Endothelial cell (in vitro differentiated cells): ENCODE results near the gene LRR1. TPM values are rescaled to one million over a fixed set of nuclear protein-coding genes. Genes with fewer than 3 reads are reported as not detected.

Experiments used
- DNase-seq: peaks from one replicate; pipeline ENCODE4 v3.0.0; 2021; ENCODE audit warnings: low spot score
- H3K27ac Mint-ChIP-seq: one replicate; pipeline ENCODE4 v1.8.0; 2021; ENCODE audit warnings: mixed read lengths, inconsistent platforms; ENCODE audit not compliant: unreplicated experiment
- H3K27me3 Mint-ChIP-seq: one replicate; pipeline ENCODE4 v1.8.0; 2021; ENCODE audit warnings: mild to moderate bottlenecking, moderate library complexity, mixed read lengths, inconsistent platforms; ENCODE audit not compliant: unreplicated experiment
- H3K36me3 Mint-ChIP-seq: one replicate; pipeline ENCODE4 v1.8.0; 2021; ENCODE audit warnings: mild to moderate bottlenecking, low read depth, mixed read lengths, inconsistent platforms; ENCODE audit not compliant: unreplicated experiment
- H3K4me1 Mint-ChIP-seq: one replicate; pipeline ENCODE4 v1.8.0; 2021; ENCODE audit warnings: mild to moderate bottlenecking, mixed read lengths, inconsistent platforms; ENCODE audit not compliant: unreplicated experiment
- H3K4me3 Mint-ChIP-seq: one replicate; pipeline ENCODE4 v1.8.0; 2021; ENCODE audit warnings: mild to moderate bottlenecking, mixed read lengths, inconsistent platforms; ENCODE audit not compliant: unreplicated experiment
- H3K9me3 Mint-ChIP-seq: one replicate; pipeline ENCODE4 v1.8.0; 2021; ENCODE audit warnings: mixed read lengths, inconsistent platforms; ENCODE audit not compliant: unreplicated experiment
- CTCF ChIP-seq: fragments of 200-600 bp; sonication (generic); IDR thresholded peaks from one replicate; pipeline ENCODE4 v1.5.0; 2021; ENCODE audit warnings: antibody characterized with exemption; ENCODE audit not compliant: unreplicated experiment
- total RNA-seq: library from RNA; stranded (reverse); fragmentation: NEBNext Ultra II Directional; extraction: Animal tissue kit (Norgen Biotek cat#: 25700); gene quantifications from one replicate; pipeline ENCODE4 v1.2.1, GENCODE V29; 2021; ENCODE audit not compliant: unreplicated experiment

LRR1 gene
- total RNA-seq, 1 donor from 2014 or later = 12.9 TPM

GRCh38 chr14:49586673-49587460 is 11.9 kb upstream of the LRR1 start:
- H3K4me3 Mint-ChIP-seq = peak overlapping the region; percentile 98
- peaks cover 30% of the 10 kb centered on the region for H3K4me1 Mint-ChIP-seq
- peak; percentile 32 for DNase-seq
- no peaks in the 10 kb centered on the region for H3K9me3 Mint-ChIP-seq
- TF ChIP-seq CTCF = peak; percentile 99
- H3K27ac Mint-ChIP-seq = peak overlapping the region; percentile 92
- H3K36me3 Mint-ChIP-seq = peaks cover 33% of the 10 kb centered on the region
- H3K27me3 Mint-ChIP-seq = peaks cover 30% of the 10 kb centered on the region

- no peak for DNase-seq
- TF ChIP-seq CTCF = no peak
- Mint-ChIP-seq H3K27me3 (peaks cover 23% of the 10 kb centered on the region), H3K4me3 (no peak overlapping the region), H3K9me3 (no peaks in the 10 kb centered on the region), H3K36me3 (peaks cover 14% of the 10 kb centered on the region), H3K4me1 (peaks cover 16% of the 10 kb centered on the region), H3K27ac (peak overlapping the region; percentile 39)
Measured at GRCh38 chr14:49589387-49589786, 9.4 kb upstream of the LRR1 start.

- no peak for DNase-seq
- no peak for TF ChIP-seq CTCF
Measured at GRCh38 chr14:49593016-49593415, 5.7 kb upstream of the LRR1 start.

GRCh38 chr14:49594347-49595091 is 4.2 kb upstream of the LRR1 start:
- H3K27ac Mint-ChIP-seq = no peak overlapping the region
- peaks cover 1% of the 10 kb centered on the region for H3K27me3 Mint-ChIP-seq
- DNase-seq = no peak
- peaks cover 16% of the 10 kb centered on the region for H3K4me1 Mint-ChIP-seq
- no peaks in the 10 kb centered on the region for H3K9me3 Mint-ChIP-seq
- no peak overlapping the region for H3K4me3 Mint-ChIP-seq
- H3K36me3 Mint-ChIP-seq = no peaks in the 10 kb centered on the region
- no peak for TF ChIP-seq CTCF

More at GRCh38 chr14:49593016-49593415, 5.7 kb upstream of the LRR1 start:
- no peak overlapping the region for H3K4me3 Mint-ChIP-seq
- H3K9me3 Mint-ChIP-seq = no peaks in the 10 kb centered on the region
- no peaks in the 10 kb centered on the region for H3K36me3 Mint-ChIP-seq
- peaks cover 1% of the 10 kb centered on the region for H3K27me3 Mint-ChIP-seq
- peaks cover 13% of the 10 kb centered on the region for H3K4me1 Mint-ChIP-seq
- no peak overlapping the region for H3K27ac Mint-ChIP-seq

- TF ChIP-seq CTCF = no peak
- Mint-ChIP-seq H3K9me3 (no peaks in the 10 kb centered on the region), H3K4me1 (peaks cover 21% of the 10 kb centered on the region), H3K27ac (peak overlapping the region; percentile 97), H3K4me3 (peak overlapping the region; percentile 99), H3K36me3 (peaks cover 4% of the 10 kb centered on the region), H3K27me3 (peaks cover 5% of the 10 kb centered on the region)
- DNase-seq = peak; percentile 17
Measured at GRCh38 chr14:49598189-49598484, 603 bp upstream of the LRR1 start.
